ENCODE data around the gene TNS4. TPM values are rescaled to one million over a fixed set of nuclear protein-coding genes. Genes with fewer than 3 reads are reported as not detected.
A peak's percentile ranks its signal among the peaks of the same experiment; 100 is the strongest.

The TNS4 gene
- total RNA-seq, 1 experiment from 2014 or later, result 127 TPM

DNA sequence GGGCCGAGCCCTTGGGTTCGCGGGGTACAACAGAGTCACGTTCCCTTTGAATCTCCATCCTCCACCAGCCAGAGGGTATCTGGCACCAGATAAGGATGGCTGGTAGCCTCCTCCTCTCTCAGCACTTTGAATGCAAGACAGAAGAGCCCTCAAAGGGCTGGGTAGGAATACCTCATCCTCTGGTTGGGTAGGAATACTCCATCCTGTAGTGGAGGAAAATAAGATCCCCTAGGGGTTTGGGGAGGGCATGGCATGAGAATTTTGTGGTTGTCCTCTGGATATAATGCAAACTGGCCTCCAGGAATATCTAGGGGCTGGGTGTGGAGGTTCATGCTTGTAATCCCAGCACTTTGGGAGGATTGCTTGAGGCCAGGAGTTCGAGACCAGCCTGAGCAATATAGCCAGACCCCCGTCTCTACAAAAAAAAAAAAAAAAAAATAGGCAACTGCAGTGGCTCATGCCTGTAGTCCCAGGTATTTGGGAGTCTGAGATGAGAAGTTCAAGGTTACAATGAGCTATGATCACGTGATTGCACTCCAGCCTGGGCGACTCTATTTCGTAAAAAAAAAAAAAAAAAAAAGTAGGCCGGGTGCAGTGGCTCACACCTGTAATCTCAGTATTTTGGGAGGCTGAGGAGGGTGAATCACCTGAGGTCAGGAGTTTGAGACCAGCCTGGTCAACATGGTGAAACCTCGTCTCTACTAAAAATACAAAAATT, 55.5 kb downstream of the TNS4 start:
- Histone ChIP-seq H3F3A (ENCODE audit: low read length, unreplicated experiment) (no peaks in the 10 kb centered on the region), H3K36me3 (ENCODE audit: low read depth, low read length) (no peaks in the 10 kb centered on the region; the same call in 1 of the 2 replicates), H3K9ac (ENCODE audit: low read length) (peak overlapping the region; percentile 72), H3K27ac (ENCODE audit: low read length) (no peak overlapping the region), H3K4me3 (ENCODE audit: low read length) (peak overlapping the region; percentile 93), H3K27me3 (ENCODE audit: low read length) (no peaks in the 10 kb centered on the region), H3K9me3 (ENCODE audit: low read length) (no peaks in the 10 kb centered on the region), H3K79me2 (ENCODE audit: low read length) (peaks cover 69% of the 10 kb centered on the region), H3K4me1 (ENCODE audit: insufficient read depth, low read length) (peaks cover 21% of the 10 kb centered on the region), H3K9me2 (replicated peaks; ENCODE audit: low read length) (no peaks in the 10 kb centered on the region), H2AFZ (ENCODE audit: low read length) (no peak overlapping the region), H3K4me2 (ENCODE audit: low read length) (peak overlapping the region; percentile 92), H4K20me1 (ENCODE audit: low read length) (peaks cover 12% of the 10 kb centered on the region; the same call in 1 of the 2 replicates)
- DNase-seq (no peak), ATAC-seq (no peak)
- ChIA-PET POLR2A (ENCODE audit: unreplicated experiment) (interaction anchor here (0.6 to 0.7 kb wide), 2 partner anchors 23 to 106 kb away, joined by 4 to 5 read pairs; no protein-coding TSS in a partner anchor), CTCF (no interaction called here)
- BruUV-seq (replicated peaks), result no TSS peak
- intact Hi-C loops (cut with micrococcal nuclease), result loop anchor here (10.0 kb wide), 1 partner anchor 119 kb away; the partner anchor contains the start of gene CCR7
- TF ChIP-seq EZH2phosphoT487 (IDR thresholded peaks at IDR 0.05; ENCODE audit: borderline replicate concordance, low read length), result no peak
- no peak for TF ChIP-seq EZH2 (IDR thresholded peaks at IDR 0.05; ENCODE audit: low read length, unreplicated experiment)
- TF ChIP-seq, protein P1, sequence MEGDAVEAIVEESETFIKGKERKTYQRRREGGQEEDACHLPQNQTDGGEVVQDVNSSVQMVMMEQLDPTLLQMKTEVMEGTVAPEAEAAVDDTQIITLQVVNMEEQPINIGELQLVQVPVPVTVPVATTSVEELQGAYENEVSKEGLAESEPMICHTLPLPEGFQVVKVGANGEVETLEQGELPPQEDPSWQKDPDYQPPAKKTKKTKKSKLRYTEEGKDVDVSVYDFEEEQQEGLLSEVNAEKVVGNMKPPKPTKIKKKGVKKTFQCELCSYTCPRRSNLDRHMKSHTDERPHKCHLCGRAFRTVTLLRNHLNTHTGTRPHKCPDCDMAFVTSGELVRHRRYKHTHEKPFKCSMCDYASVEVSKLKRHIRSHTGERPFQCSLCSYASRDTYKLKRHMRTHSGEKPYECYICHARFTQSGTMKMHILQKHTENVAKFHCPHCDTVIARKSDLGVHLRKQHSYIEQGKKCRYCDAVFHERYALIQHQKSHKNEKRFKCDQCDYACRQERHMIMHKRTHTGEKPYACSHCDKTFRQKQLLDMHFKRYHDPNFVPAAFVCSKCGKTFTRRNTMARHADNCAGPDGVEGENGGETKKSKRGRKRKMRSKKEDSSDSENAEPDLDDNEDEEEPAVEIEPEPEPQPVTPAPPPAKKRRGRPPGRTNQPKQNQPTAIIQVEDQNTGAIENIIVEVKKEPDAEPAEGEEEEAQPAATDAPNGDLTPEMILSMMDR (conservative IDR thresholded peaks at IDR 0.05; ENCODE audit: low read depth, low read length), result no peak

DNA sequence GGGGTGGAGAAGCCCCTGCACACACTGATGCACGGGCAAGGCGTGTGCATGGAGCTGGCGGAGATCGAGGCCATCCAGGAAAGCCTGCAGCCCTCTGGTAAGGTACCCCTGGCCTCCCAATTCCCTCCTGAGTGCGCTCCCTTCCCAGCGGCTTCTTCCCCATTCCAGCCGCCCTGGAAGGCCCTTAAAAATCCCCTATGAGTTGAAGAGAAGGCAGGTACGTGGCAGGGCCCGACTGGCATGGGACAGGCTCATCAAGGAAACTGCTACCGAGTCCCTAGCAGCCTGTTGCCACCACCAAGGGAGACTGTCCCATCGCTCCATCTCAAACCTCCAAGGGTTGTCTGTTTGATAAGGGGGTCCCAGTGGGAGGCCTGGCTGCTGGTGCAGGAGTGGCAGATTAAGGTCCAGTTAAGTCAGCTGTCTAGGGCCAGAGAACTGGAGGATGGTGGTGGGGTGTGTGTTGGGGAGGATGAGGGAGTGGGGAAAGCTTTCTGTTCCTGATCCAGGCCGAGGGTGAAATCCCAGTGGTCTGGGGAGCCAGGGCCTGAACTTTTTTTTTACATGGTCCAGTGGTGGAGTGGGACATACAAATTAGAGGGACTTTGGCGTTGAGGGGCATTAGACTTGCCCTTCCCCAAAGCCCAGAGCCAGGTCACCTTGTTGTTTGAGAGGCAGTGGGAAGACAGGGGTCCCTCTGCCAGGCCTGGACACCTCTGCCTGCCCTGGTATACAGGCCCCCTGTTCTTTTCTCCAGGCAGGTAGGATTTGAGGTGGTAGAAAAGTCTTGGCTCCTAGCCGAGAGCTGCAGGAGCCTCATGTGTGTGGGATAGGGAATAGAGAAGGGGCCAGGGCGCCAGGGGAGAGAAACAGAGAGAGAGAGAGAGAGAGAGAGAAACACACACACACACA, 57.2 kb downstream of the TNS4 start:
- H3K4me3 ChIP-seq (ENCODE audit: low read length), result peak overlapping the region; percentile 93
- H3K79me2 ChIP-seq (ENCODE audit: low read length), result peaks cover 57% of the 10 kb centered on the region
- DNase-seq (peak; percentile 9), ATAC-seq (no peak)
- peak overlapping the region; percentile 45; the same call in 1 of the 2 replicates for H2AFZ ChIP-seq (ENCODE audit: low read length)
- CTCF ChIA-PET, result interaction anchor here (0.5 to 0.8 kb wide), 3 partner anchors 89 to 253 kb away, joined by 5 to 8 read pairs (median 6); no protein-coding TSS in a partner anchor
- H3K4me2 ChIP-seq (ENCODE audit: low read length), result peak overlapping the region; percentile 92
- no peaks in the 10 kb centered on the region for H3K9me3 ChIP-seq (ENCODE audit: low read length)
- H3K36me3 ChIP-seq (ENCODE audit: low read depth, low read length), result no peaks in the 10 kb centered on the region; the same call in 1 of the 2 replicates
- H3K27me3 ChIP-seq (ENCODE audit: low read length), result no peaks in the 10 kb centered on the region
- no peak for TF ChIP-seq EZH2 (IDR thresholded peaks at IDR 0.05; ENCODE audit: low read length, unreplicated experiment)
- TF ChIP-seq, protein P1 (conservative IDR thresholded peaks at IDR 0.05; ENCODE audit: low read depth, low read length), result no peak
- peaks cover 8% of the 10 kb centered on the region; the same call in 1 of the 2 replicates for H4K20me1 ChIP-seq (ENCODE audit: low read length)
- intact Hi-C loops (cut with micrococcal nuclease), result loop anchor here (10.0 kb wide), 1 partner anchor 121 kb away; the partner anchor contains the start of gene CCR7
- H3K9me2 ChIP-seq (replicated peaks; ENCODE audit: low read length), result no peaks in the 10 kb centered on the region
- no peaks in the 10 kb centered on the region for H3F3A ChIP-seq (ENCODE audit: low read length, unreplicated experiment)
- TSS peak; percentile 47 for BruUV-seq (replicated peaks)
- peaks cover 21% of the 10 kb centered on the region for H3K4me1 ChIP-seq (ENCODE audit: insufficient read depth, low read length)
- no peak overlapping the region for H3K27ac ChIP-seq (ENCODE audit: low read length)
- POLR2A ChIA-PET (ENCODE audit: unreplicated experiment), result no interaction called here
- peak overlapping the region; percentile 72 for H3K9ac ChIP-seq (ENCODE audit: low read length)
